AG20443 (cell line): ENCODE measurements around the gene PLCG2.
"Not testable (repeated sequence)": the region's sequence is repeated elsewhere in the genome, so short reads cannot be mapped to it uniquely, and the experiment has no call there.

Source experiments
- DNase-seq: peaks from one replicate; pipeline ENCODE4 v3.0.0; 2012; ENCODE audit warnings: low spot score, mixed read lengths

The PLCG2 gene

GRCh38 chr16:81846105-81846504 is 67.0 kb downstream of the PLCG2 start:
- DNase-seq = no peak

DNA sequence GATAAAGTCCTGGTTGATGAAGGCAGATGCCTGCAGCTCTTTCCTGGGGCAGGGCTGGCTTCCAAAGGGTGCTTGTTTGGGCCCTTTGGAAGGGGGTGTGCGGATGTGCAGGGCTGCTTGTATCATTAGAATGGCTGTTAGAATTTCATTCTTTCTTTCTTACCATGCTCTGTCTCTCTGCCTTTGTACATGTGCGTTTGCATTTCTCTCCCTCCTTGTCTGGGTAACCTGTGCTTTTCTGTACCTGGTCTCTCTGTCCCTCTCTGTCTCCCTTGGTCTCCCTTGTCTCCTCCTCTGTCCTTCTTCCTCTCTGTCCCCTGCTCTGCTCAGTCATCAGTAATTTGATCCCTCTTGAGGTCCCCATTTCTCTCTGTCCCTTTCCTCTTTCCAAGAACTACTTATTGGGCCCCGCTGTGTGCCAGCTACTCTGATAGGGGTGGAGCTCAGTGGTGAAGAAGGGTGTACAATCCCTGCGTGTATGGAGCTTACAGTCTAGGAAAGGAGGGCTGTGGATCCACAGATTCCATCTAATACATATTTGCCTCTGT is 69.3 kb downstream of the PLCG2 start:
- no peak for DNase-seq

GRCh38 chr16:81850197-81850944 is 71.3 kb downstream of the PLCG2 start:
- DNase-seq = no peak

DNA sequence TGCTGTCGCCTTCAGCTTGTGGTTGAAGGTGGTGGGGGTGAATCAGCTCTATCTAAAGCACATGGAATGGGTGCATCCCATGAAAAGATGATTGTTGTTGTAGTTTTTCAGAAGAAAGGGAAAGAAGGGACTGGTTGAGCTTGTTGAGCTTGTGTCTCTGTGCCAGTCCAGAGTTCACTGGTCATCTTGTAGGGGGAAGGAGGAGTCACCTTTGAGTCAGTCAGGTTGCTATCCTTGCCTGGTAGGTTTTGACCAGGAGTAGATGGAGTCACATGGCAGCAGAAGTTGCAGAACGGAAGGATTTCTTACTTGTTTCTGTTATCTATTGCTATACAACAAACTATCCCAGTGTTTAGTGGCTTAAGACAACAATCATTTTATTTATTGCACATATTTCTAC is 73.3 kb downstream of the PLCG2 start:
- DNase-seq = no peak

DNA sequence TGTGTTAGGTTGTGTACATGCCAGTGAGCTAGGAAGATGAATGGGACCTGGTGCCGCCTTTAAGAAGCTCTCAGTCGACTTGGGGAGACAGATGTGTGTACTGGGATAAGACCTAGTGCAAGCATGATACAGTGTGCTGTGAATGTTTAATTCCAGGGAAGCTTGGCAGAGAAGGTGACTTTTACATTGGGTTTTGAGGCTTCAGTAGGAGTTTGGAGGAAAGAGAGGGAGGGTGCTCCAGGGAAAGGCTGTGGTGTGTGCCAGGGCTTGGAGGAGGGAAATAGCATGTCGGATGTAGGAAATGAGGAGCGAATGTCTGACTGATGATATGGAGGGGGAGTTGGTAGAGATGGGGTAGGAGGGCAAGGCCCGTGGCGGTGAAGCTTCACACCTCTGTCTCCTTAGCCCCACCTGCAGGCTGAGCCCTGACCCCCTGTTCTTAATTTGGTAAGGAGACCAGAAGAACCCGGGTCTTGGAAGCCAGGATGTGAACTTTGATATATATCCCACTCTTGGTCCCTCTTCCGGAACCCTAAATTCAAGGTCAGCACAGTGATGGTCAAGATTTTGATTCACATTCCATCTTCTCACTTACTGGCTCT is 76.6 kb downstream of the PLCG2 start:
- no peak for DNase-seq

- DNase-seq = no peak
These were observed 81.5 kb downstream of the PLCG2 start for GRCh38 chr16:81860287-81861266.

DNA sequence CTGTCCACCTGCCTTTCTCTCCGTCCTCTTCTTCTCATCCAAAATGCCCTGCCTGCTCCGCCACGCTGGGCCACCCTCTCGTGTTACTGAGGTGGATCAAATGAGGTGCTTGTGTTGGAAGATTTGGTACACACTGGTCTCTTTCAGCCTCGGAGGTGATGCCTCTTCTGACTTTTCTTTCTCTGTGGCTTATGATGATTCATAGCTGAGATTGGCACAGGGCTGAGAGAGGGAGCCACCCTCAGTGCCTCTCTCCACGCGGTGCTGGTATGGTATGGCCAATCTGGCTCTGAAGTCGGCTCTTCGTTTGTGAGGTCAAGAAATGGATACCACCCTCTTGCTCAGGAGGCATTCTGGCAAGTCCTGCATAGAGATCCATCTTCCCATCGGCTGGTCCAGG is 82.4 kb downstream of the PLCG2 start:
- DNase-seq = no peak

DNA sequence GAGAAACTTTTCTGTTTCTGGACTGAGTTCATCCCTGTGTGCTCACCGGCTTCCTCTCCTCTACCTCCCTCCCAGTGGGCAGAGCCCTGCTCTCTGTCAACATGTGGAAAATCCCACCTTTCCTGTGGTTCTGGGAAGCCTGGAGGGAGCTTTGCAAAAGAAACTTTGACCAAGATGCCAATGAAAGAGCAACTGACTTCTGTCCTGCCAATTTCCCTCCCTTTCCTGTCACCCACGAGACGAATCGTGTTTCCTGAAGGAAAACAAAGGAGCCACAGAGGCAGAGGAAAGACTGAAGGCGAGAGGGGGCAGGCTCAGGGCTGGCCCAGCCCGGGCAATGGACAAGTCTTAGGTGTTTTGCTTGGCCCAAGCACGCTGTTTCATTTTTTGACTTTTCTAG is 82.8 kb downstream of the PLCG2 start:
- DNase-seq = no peak

DNA sequence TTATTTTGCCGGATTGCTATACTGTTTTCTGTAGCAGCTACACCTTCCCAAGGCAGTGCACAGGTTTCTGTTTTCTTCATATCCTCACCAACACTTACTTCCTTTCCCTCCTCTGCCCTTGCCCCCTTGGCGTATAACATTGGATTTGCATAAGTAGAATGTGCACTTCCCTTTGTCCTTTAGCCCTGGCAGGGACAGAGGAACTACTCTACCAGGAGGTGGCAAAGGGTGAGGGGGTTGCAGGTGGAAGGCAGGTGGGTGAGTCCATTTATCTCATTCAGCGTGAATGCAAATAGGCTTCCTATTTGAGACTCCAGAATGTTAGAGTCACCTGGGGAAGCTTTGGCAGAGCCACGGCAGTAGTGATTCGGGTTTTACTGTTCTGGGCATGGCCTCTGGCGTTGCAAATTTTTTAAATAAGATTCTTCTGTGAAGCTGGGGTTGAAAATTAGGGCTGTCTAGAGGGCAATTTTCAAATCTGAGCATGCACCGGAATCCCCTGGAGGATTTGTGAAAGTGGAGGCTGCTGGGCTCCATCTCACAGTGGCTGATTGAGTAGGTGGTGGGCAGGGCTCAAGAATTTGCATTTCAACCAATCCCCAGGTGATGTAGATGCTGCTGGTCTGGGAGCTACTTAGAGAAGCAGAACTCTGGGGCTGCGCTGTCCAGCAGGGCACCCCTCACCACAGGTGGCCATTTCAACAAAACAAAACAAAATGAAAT is 84.7 kb downstream of the PLCG2 start:
- DNase-seq = no peak

GRCh38 chr16:81864646-81865382 is 85.7 kb downstream of the PLCG2 start:
- DNase-seq = no peak

- no peak for DNase-seq
These were observed 87.8 kb downstream of the PLCG2 start for GRCh38 chr16:81866820-81867440.

GRCh38 chr16:81868057-81868748 is 89.1 kb downstream of the PLCG2 start:
- DNase-seq = no peak

GRCh38 chr16:81869326-81869725 is 90.2 kb downstream of the PLCG2 start:
- no peak for DNase-seq

DNA sequence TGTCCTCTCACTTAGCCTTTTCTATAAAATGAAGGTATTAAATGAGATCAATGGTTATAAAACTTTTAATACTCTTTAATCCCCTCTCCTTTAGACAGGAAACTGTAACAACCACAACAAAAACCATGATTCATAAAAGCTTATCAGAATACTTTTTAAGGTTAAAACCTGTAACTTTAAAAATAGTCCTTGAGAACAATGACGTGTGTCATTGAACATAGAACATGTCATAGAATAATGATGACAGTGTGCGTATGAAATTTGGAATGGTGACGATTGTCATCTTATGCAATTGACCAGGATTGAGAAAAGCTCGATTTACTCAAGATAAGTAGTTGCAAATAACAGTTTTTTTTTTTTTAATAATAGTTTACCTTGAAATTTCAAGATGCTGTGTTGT is 94.1 kb downstream of the PLCG2 start:
- DNase-seq = no peak

DNA sequence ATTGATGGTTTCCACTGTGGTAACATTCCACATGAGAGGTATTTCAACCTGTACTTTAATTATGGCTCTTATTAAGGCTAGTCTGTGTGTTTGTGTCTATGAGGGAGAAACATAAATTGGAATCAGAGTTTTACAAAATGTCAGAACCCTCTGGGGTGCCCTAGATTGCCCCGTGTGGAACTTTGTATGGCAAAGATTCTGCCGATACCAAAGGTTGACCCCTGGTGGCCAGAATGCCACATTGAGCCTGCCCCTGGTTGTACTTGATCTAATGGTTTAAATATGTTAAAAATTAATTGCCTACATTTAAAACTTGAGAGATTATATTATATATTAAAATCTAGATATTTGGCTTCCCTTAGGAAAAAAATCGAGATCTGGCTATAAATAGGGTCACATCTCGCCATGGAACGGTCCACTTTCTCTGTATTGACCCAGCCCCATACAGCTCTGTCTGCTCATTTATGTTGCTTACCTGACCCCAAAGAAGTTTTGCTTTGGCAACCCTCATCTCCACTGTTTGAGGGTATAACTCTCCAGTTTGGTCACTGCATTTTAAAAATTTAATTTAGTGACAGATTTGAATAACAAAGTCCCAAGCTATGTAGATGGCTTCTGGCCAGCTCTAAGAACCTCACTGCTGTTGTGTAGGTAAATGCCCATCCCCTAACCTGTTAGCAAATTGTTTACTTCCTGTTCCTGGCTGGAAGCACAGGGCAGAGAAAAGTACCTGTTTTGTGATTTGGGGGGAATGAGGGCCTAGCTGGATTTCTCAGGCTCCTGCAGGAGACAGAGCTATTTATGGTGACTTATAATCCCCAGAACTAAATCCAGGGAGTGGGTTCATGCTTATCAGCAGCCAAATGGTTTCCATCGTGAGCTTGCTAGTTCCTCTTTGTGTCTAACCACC is 95.0 kb downstream of the PLCG2 start:
- DNase-seq = peak; percentile 76

DNA sequence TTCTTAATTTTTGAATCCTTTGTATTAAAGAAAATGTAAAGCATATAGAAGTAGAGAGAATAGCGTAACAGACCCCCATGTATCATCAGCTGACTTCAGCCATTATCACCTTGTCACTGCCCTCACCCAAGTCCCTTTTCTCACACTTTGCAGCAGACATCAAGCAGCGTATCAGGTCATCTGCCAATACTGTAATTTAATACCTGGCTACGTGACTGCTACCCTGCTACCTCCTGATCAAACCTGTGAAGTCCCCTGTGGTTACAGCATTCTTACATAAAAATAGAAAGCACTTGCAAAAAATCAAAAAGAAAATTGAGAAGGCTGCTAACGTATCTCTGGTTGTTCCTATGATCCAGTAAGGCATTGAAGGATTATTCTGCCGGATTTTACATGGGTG is 96.4 kb downstream of the PLCG2 start:
- no peak for DNase-seq

DNA sequence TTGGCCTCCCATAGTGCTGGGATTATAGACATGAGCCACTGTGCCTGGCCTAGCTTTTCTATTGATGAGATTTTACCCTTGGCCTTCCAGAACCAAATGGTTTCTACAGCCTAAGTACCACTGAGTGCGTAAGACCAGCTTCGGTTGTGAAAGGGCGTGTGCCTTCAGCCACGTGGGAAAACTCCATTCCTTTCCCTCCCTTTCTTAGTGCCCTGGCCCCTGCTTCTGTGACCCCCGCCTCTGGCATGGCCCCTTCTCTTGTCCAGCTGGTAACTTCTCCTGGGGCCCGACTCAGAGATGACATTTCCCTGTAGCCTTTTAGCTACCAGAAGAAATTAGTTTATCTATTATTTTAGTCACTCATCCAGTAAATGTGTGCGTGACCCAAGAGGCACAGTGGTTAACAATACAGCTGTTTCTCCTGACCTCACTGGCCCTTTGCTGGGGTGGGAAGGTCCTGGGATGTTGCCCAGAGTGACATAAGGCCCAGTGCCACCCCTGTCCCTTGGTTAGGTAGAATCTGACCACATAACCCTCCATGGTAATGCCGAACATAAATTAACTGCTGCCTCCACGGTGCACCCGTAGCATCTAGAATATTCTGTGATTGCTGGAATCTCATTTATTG is 97.3 kb downstream of the PLCG2 start:
- DNase-seq = no peak

- not testable (repeated sequence) for DNase-seq
These were observed 98.4 kb downstream of the PLCG2 start for GRCh38 chr16:81877490-81877889.
